Astrocyte (in vitro differentiated cells and primary cell): ENCODE results near the gene FGF1. TPM values are rescaled to one million over a fixed set of nuclear protein-coding genes. Genes with fewer than 3 reads are reported as not detected.

Source experiments
- DNase-seq: peaks from one replicate; pipeline ENCODE4 v3.0.0-alpha.2; 2010; ENCODE audit warnings: low read depth
- FAIRE-seq: peaks from 2 replicates; lab custom pipeline; 2011; peaks lifted over from hg19 to GRCh38; lab: Jason Lieb, UNC
- H2AFZ ChIP-seq: 2 replicates; pipeline ENCODE4 v1.6.0; 2012; ENCODE audit warnings: low read depth, low read length, inconsistent platforms
- H3K27ac ChIP-seq: 2 replicates; pipeline ENCODE4 v1.5.1; 2011; ENCODE audit warnings: low read depth, low read length, inconsistent platforms
- H3K27me3 ChIP-seq: 2 replicates; pipeline ENCODE4 v1.6.0; 2011; ENCODE audit warnings: low read length, inconsistent platforms; ENCODE audit not compliant: insufficient read depth
- H3K36me3 ChIP-seq: 2 replicates; pipeline ENCODE4 v1.5.1; 2011; ENCODE audit warnings: low read length, inconsistent platforms; ENCODE audit not compliant: insufficient read depth
- H3K4me1 ChIP-seq: 2 replicates; pipeline ENCODE4 v1.5.1; 2011; ENCODE audit warnings: low read length, inconsistent platforms; ENCODE audit not compliant: insufficient read depth
- H3K4me2 ChIP-seq: 2 replicates; pipeline ENCODE4 v1.6.0; 2012; ENCODE audit warnings: low read length, inconsistent platforms
- H3K4me3 ChIP-seq: 2 replicates; pipeline ENCODE4 v1.5.1; 2011; ENCODE audit warnings: low read depth, mild to moderate bottlenecking, low read length, inconsistent platforms; ENCODE audit not compliant: insufficient read depth
- H3K79me2 ChIP-seq: 2 replicates; pipeline ENCODE4 v1.6.0; 2012; ENCODE audit warnings: mild to moderate bottlenecking, low read length, inconsistent platforms; ENCODE audit not compliant: insufficient read depth
- H3K9ac ChIP-seq: 2 replicates; pipeline ENCODE4 v1.6.0; 2012; ENCODE audit warnings: mild to moderate bottlenecking, low read length, inconsistent platforms
- H3K9me3 ChIP-seq: 2 replicates; pipeline ENCODE4 v1.5.1; 2012; ENCODE audit warnings: low read depth, mild to moderate bottlenecking, low read length, inconsistent platforms; ENCODE audit not compliant: insufficient read depth
- H4K20me1 ChIP-seq: 2 replicates; pipeline ENCODE4 v1.6.0; 2012; ENCODE audit warnings: low read length, inconsistent platforms; ENCODE audit not compliant: insufficient read depth
- H3K27ac Mint-ChIP-seq: one replicate; pipeline ENCODE4 v1.8.0; 2021; ENCODE audit warnings: mild to moderate bottlenecking, mixed read lengths; ENCODE audit not compliant: unreplicated experiment
- H3K27me3 Mint-ChIP-seq: one replicate; pipeline ENCODE4 v1.8.0; 2021; ENCODE audit warnings: low read depth, mixed read lengths; ENCODE audit not compliant: unreplicated experiment
- H3K36me3 Mint-ChIP-seq: one replicate; pipeline ENCODE4 v1.8.0; 2021; ENCODE audit warnings: low read depth, mixed read lengths; ENCODE audit not compliant: unreplicated experiment
- H3K4me1 Mint-ChIP-seq: one replicate; pipeline ENCODE4 v1.8.0; 2021; ENCODE audit warnings: low read depth, mixed read lengths; ENCODE audit not compliant: unreplicated experiment
- H3K4me3 Mint-ChIP-seq: one replicate; pipeline ENCODE4 v1.8.0; 2021; ENCODE audit warnings: mild to moderate bottlenecking, moderate library complexity, mixed read lengths; ENCODE audit not compliant: unreplicated experiment
- H3K9me3 Mint-ChIP-seq: one replicate; pipeline ENCODE4 v1.8.0; 2021; ENCODE audit warnings: mild to moderate bottlenecking, mixed read lengths; ENCODE audit not compliant: unreplicated experiment
- CTCF ChIP-seq: IDR thresholded peaks from 2 replicates; pipeline ENCODE4 v1.5.1; 2011; ENCODE audit warnings: low read depth, mild to moderate bottlenecking, inconsistent platforms, low read length, moderate library complexity; ENCODE audit not compliant: insufficient read depth
- EZH2 ChIP-seq: IDR thresholded peaks from 2 replicates; pipeline ENCODE4 v1.6.1; 2012; ENCODE audit warnings: mild to moderate bottlenecking, low read length, inconsistent platforms; ENCODE audit not compliant: insufficient read depth
- total RNA-seq: library from RNA; stranded (reverse); gene quantifications from 2 replicates; pipeline ENCODE4 v1.2.1, GENCODE V29; 2021

The FGF1 gene
- total RNA-seq, 1 donor from 2014 or later = 70.9 TPM

- no peaks in the 10 kb centered on the region for H3K9me3 Mint-ChIP-seq
- H3K4me1 ChIP-seq = peaks cover 25% of the 10 kb centered on the region
- no peak for FAIRE-seq
- H3K79me2 ChIP-seq = no peaks in the 10 kb centered on the region
- no peak overlapping the region for H3K4me2 ChIP-seq
- no peaks in the 10 kb centered on the region for H3K27me3 Mint-ChIP-seq
- DNase-seq = no peak
- H3K9me3 ChIP-seq = no peaks in the 10 kb centered on the region
- H3K4me1 Mint-ChIP-seq = peaks cover 21% of the 10 kb centered on the region
- H2AFZ ChIP-seq = no peak overlapping the region
- H4K20me1 ChIP-seq = no peaks in the 10 kb centered on the region
- H3K9ac ChIP-seq = no peak overlapping the region
- H3K36me3 Mint-ChIP-seq = no peaks in the 10 kb centered on the region
- H3K27ac Mint-ChIP-seq = no peak overlapping the region
- TF ChIP-seq EZH2 = no peak
- TF ChIP-seq CTCF = no peak
- no peak overlapping the region for H3K4me3 Mint-ChIP-seq
- no peaks in the 10 kb centered on the region for H3K27me3 ChIP-seq
- H3K27ac ChIP-seq = no peak overlapping the region
- no peaks in the 10 kb centered on the region for H3K36me3 ChIP-seq
- H3K4me3 ChIP-seq = no peak overlapping the region
These were observed 16.4 kb downstream of the FGF1 start for GRCh38 chr5:142669477-142669876.

- no peak overlapping the region for H3K27ac ChIP-seq
- no peak for DNase-seq
- TF ChIP-seq EZH2 = no peak
- no peak for TF ChIP-seq CTCF
- H3K9ac ChIP-seq = no peak overlapping the region
- H3K9me3 Mint-ChIP-seq = no peaks in the 10 kb centered on the region
- H3K4me3 ChIP-seq = no peak overlapping the region
- H3K27me3 Mint-ChIP-seq = no peaks in the 10 kb centered on the region
- H2AFZ ChIP-seq = no peak overlapping the region
- no peaks in the 10 kb centered on the region for H3K36me3 ChIP-seq
- H3K27me3 ChIP-seq = no peaks in the 10 kb centered on the region
- peaks cover 17% of the 10 kb centered on the region for H3K4me1 ChIP-seq
- H4K20me1 ChIP-seq = no peaks in the 10 kb centered on the region
- no peak for FAIRE-seq
- H3K4me1 Mint-ChIP-seq = peaks cover 19% of the 10 kb centered on the region
- H3K4me2 ChIP-seq = no peak overlapping the region
- no peak overlapping the region for H3K4me3 Mint-ChIP-seq
- H3K36me3 Mint-ChIP-seq = no peaks in the 10 kb centered on the region
- H3K79me2 ChIP-seq = no peaks in the 10 kb centered on the region
- H3K9me3 ChIP-seq = no peaks in the 10 kb centered on the region
- H3K27ac Mint-ChIP-seq = no peak overlapping the region
These were observed 17.6 kb downstream of the FGF1 start for GRCh38 chr5:142668336-142668735.

GRCh38 chr5:142667831-142668230, 18.1 kb downstream of the FGF1 start:
- no peaks in the 10 kb centered on the region for H3K27me3 Mint-ChIP-seq
- H3K36me3 ChIP-seq = no peaks in the 10 kb centered on the region
- H3K27me3 ChIP-seq = no peaks in the 10 kb centered on the region
- H3K4me3 Mint-ChIP-seq = no peak overlapping the region
- peaks cover 22% of the 10 kb centered on the region for H3K4me1 Mint-ChIP-seq
- H4K20me1 ChIP-seq = no peaks in the 10 kb centered on the region
- DNase-seq = no peak
- no peaks in the 10 kb centered on the region for H3K9me3 ChIP-seq
- no peaks in the 10 kb centered on the region for H3K36me3 Mint-ChIP-seq
- no peak overlapping the region for H3K27ac Mint-ChIP-seq
- FAIRE-seq = no peak
- no peak overlapping the region for H3K4me2 ChIP-seq
- H3K4me3 ChIP-seq = no peak overlapping the region
- no peaks in the 10 kb centered on the region for H3K79me2 ChIP-seq
- H2AFZ ChIP-seq = no peak overlapping the region
- H3K9me3 Mint-ChIP-seq = no peaks in the 10 kb centered on the region
- no peak overlapping the region for H3K9ac ChIP-seq
- TF ChIP-seq CTCF (no peak), EZH2 (no peak)
- H3K4me1 ChIP-seq = peaks cover 17% of the 10 kb centered on the region
- H3K27ac ChIP-seq = no peak overlapping the region
